ENCODE results near the gene HEATR9.

The HEATR9 gene

GRCh38 chr17:35847006-35847405, 21.7 kb downstream of the HEATR9 start:
- H3K4me3 ChIP-seq (replicated peaks; ENCODE audit: low read depth, low read length): no peak overlapping the region
- no peak for TF ChIP-seq CTCF (IDR thresholded peaks at IDR 0.05; ENCODE audit: low read depth, low read length, missing control alignments)
- no peak for DNase-seq (ENCODE audit: extremely low read depth, low read depth)

GRCh38 chr17:35846055-35846809, 22.5 kb downstream of the HEATR9 start:
- no peak for TF ChIP-seq CTCF (IDR thresholded peaks at IDR 0.05; ENCODE audit: low read depth, low read length, missing control alignments)
- DNase-seq (ENCODE audit: extremely low read depth, low read depth): no peak
- H3K4me3 ChIP-seq (replicated peaks; ENCODE audit: low read depth, low read length): no peak overlapping the region

GRCh38 chr17:35844547-35844946, 24.1 kb downstream of the HEATR9 start:
- no peak overlapping the region for H3K4me3 ChIP-seq (replicated peaks; ENCODE audit: low read depth, low read length)
- TF ChIP-seq CTCF (IDR thresholded peaks at IDR 0.05; ENCODE audit: low read depth, low read length, missing control alignments): no peak
- no peak for DNase-seq (ENCODE audit: extremely low read depth, low read depth)

- DNase-seq (ENCODE audit: extremely low read depth, low read depth): no peak
- H3K4me3 ChIP-seq (replicated peaks; ENCODE audit: low read depth, low read length): no peak overlapping the region
- TF ChIP-seq CTCF (IDR thresholded peaks at IDR 0.05; ENCODE audit: low read depth, low read length, missing control alignments): no peak
These were observed 25.0 kb downstream of the HEATR9 start for GRCh38 chr17:35843698-35844097.

GRCh38 chr17:35842239-35842638, 26.5 kb downstream of the HEATR9 start:
- no peak overlapping the region for H3K4me3 ChIP-seq (replicated peaks; ENCODE audit: low read depth, low read length)
- no peak for DNase-seq (ENCODE audit: extremely low read depth, low read depth)
- no peak for TF ChIP-seq CTCF (IDR thresholded peaks at IDR 0.05; ENCODE audit: low read depth, low read length, missing control alignments)

- no peak for DNase-seq (ENCODE audit: extremely low read depth, low read depth)
- H3K4me3 ChIP-seq (replicated peaks; ENCODE audit: low read depth, low read length): no peak overlapping the region
- TF ChIP-seq CTCF (IDR thresholded peaks at IDR 0.05; ENCODE audit: low read depth, low read length, missing control alignments): no peak
These were observed 27.2 kb downstream of the HEATR9 start for GRCh38 chr17:35841505-35841904.

GRCh38 chr17:35841101-35841500, 27.6 kb downstream of the HEATR9 start:
- no peak for TF ChIP-seq CTCF (IDR thresholded peaks at IDR 0.05; ENCODE audit: low read depth, low read length, missing control alignments)
- DNase-seq (ENCODE audit: extremely low read depth, low read depth): no peak
- H3K4me3 ChIP-seq (replicated peaks; ENCODE audit: low read depth, low read length): no peak overlapping the region
